GM12891 (cell line): Measurements from ENCODE around the gene YWHAQ.

Experiments used
- POLR2A ChIP-seq: IDR thresholded peaks from 2 replicates; pipeline ENCODE4 v1.6.1; 2011; ENCODE audit warnings: low read depth, low read length, control low read depth
- POLR2AphosphoS5 ChIP-seq: IDR thresholded peaks from 2 replicates; pipeline ENCODE4 v1.6.1; 2011; ENCODE audit warnings: low read depth, low read length, control low read depth
- SPI1 ChIP-seq: IDR thresholded peaks from 2 replicates; pipeline ENCODE4 v1.6.1; 2011; ENCODE audit warnings: low read depth, low read length, control low read depth
- TAF1 ChIP-seq: IDR thresholded peaks from 2 replicates; pipeline ENCODE4 v1.6.1; 2011; ENCODE audit warnings: low read depth, low read length, control low read depth

DNA sequence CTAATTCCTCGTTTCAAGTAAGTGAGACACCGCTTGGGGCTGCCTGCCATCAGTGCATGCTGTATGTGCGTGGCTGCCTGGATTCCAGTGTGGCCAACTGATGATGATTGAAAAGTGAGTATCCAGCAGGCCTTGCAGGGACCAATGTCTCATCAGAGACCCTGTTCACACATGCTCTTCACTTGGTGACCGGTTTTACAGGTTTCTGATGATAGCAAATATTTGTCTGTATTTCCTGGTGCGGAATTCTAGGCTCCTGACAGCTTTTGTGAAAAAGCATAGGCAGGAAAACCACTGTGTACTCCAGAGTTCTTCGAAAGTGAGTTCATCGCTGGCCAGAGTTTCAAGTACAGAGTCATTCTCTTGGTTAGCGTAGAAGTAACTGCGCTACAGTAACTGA is 13.8 kb upstream of the YWHAQ start:
- TF ChIP-seq POLR2AphosphoS5 (no peak), POLR2A (no peak), TAF1 (no peak), SPI1 (no peak)
